ENCODE measurements around the gene ACSBG1.

- TF ChIP-seq HDGF (IDR thresholded peaks at IDR 0.05; ENCODE audit: borderline replicate concordance) (no peak), LEF1 (IDR thresholded peaks at IDR 0.05; ENCODE audit: borderline replicate concordance) (no peak), PKNOX1 (IDR thresholded peaks at IDR 0.05) (no peak), BHLHE40 (IDR thresholded peaks at IDR 0.05; ENCODE audit: borderline replicate concordance) (no peak), SP1 (IDR thresholded peaks at IDR 0.05) (no peak), NFRKB (IDR thresholded peaks at IDR 0.05) (no peak), FOXM1 (IDR thresholded peaks at IDR 0.05; ENCODE audit: borderline replicate concordance) (no peak), FOXK2 (IDR thresholded peaks at IDR 0.05) (no peak), CTBP1 (IDR thresholded peaks at IDR 0.05; ENCODE audit: borderline replicate concordance) (no peak), ELF4 (IDR thresholded peaks at IDR 0.05) (no peak), TARDBP (IDR thresholded peaks at IDR 0.05) (no peak), FOXA1 (IDR thresholded peaks at IDR 0.05) (no peak), L3MBTL2 (conservative IDR thresholded peaks at IDR 0.05) (no peak), SUZ12 (IDR thresholded peaks at IDR 0.05) (no peak)
Measured at GRCh38 chr15:78228356-78228996, 5.9 kb downstream of the ACSBG1 start.

All from HEK293T (cell line).